Liver (tissue), 3 donors: Measurements from ENCODE around the gene PHF21B.

ENCODE experiments used
- ATF3 ChIP-seq: IDR thresholded peaks from 2 replicates; pipeline ENCODE4 v1.6.1; 2016; ENCODE audit warnings: antibody characterized with exemption
- FOXA1 ChIP-seq: IDR thresholded peaks from 2 replicates; pipeline ENCODE4 v1.6.1; 2016; ENCODE audit warnings: antibody characterized with exemption
- JUND ChIP-seq, 2 donors: IDR thresholded peaks; 2 replicates each; pipeline ENCODE4 v1.6.1; 2016; ENCODE audit warnings: antibody characterized with exemption in 2 of 2
- MAX ChIP-seq: IDR thresholded peaks from 2 replicates; pipeline ENCODE4 v1.6.1; 2016; ENCODE audit warnings: antibody characterized with exemption
- RAD21 ChIP-seq, 2 donors: IDR thresholded peaks; 2 replicates each; pipeline ENCODE4 v1.6.1; 2016; ENCODE audit warnings: antibody characterized with exemption in 2 of 2, mild to moderate bottlenecking in 2 of 2
- REST ChIP-seq: IDR thresholded peaks from 2 replicates; pipeline ENCODE4 v1.6.1; 2016; ENCODE audit warnings: antibody characterized with exemption, mild to moderate bottlenecking
- SP1 ChIP-seq: IDR thresholded peaks from 2 replicates; pipeline ENCODE4 v1.6.1; 2018; ENCODE audit warnings: antibody characterized with exemption, mild to moderate bottlenecking
- TAF1 ChIP-seq: conservative IDR thresholded peaks from 2 replicates; pipeline ENCODE4 v1.6.1; 2016; ENCODE audit warnings: antibody characterized with exemption, mild to moderate bottlenecking
- YY1 ChIP-seq: IDR thresholded peaks from 2 replicates; pipeline ENCODE4 v1.6.1; 2016; ENCODE audit warnings: antibody characterized with exemption, mild to moderate bottlenecking
- TF ChIP-seq, protein P1 (sequence below): fragments of 150-350 bp; IDR thresholded peaks from 2 replicates; pipeline ENCODE4 v1.5.1; 2017; ENCODE audit warnings: improper control_type of control experiment, low read depth, low read length; ENCODE audit not compliant: missing input control
- donor health status: healthy.
- donor health status: healthy.

DNA sequence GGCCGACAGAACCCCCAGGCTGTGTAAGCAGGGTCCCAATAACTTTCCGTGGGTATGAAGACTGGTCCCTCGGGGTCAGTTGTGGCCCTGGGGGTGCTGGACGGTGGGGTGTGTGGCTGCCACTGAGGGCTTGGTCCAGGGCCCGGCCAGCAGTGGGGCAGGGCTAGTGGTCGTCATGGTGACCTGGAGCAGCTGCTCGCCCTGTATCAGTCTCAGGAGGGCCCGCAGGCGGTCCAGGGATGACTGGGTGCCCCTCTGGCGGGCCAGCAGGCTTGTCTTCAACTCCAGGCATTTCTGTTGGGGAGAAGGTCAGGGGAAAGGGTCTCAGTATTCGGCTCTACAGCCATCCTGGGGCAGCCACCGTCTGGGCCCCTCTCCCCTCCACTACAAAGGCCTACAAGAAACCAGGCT lies 126.8 kb downstream of the PHF21B start:
- TF ChIP-seq, protein P1, sequence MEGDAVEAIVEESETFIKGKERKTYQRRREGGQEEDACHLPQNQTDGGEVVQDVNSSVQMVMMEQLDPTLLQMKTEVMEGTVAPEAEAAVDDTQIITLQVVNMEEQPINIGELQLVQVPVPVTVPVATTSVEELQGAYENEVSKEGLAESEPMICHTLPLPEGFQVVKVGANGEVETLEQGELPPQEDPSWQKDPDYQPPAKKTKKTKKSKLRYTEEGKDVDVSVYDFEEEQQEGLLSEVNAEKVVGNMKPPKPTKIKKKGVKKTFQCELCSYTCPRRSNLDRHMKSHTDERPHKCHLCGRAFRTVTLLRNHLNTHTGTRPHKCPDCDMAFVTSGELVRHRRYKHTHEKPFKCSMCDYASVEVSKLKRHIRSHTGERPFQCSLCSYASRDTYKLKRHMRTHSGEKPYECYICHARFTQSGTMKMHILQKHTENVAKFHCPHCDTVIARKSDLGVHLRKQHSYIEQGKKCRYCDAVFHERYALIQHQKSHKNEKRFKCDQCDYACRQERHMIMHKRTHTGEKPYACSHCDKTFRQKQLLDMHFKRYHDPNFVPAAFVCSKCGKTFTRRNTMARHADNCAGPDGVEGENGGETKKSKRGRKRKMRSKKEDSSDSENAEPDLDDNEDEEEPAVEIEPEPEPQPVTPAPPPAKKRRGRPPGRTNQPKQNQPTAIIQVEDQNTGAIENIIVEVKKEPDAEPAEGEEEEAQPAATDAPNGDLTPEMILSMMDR: no peak
- TF ChIP-seq TAF1 (no peak), YY1 (no peak), RAD21 (IDR thresholded peaks at IDR 0.05) (no peak), ATF3 (no peak), REST (no peak), SP1 (no peak), MAX (no peak), FOXA1 (no peak), JUND (IDR thresholded peaks at IDR 0.05) (no peak)
